GM10266 (cell line): ENCODE measurements around the gene C11orf21.

Experiments used
- DNase-seq: peaks from one replicate; pipeline ENCODE4 v3.0.0; 2012; ENCODE audit errors: extremely low spot score
- CTCF ChIP-seq: IDR thresholded peaks from 2 replicates; pipeline ENCODE4 v1.5.1; 2012; ENCODE audit warnings: mild to moderate bottlenecking, low read depth; ENCODE audit not compliant: control insufficient read depth, insufficient read depth; ENCODE audit errors: missing control alignments

C11orf21 gene

DNA sequence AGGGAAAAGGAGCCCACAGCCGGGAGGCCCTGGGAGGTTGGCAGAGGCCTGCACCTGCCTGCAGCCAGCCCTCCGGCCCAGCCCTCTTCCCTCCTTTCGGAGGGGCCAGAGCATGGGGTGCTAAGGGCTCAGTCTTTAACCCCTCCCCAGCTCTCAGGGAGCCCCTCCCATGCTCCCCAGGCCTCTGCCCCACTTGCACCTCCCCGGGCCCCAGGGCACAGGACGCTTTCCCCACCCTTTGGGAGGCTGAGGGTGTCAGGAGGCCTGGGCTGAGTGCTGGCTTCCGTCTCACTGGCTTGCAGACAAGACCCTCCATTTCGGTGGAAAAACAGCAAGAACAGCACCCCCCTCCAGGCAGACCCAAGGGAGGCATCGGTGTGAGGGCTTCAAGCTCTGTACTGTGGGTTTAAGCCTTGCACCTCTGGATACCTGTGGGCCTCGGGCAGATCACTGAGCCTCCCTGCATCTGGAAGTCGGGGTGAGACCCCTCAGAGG is 38.6 kb downstream of the C11orf21 start:
- DNase-seq = no peak
- no peak for TF ChIP-seq CTCF

DNA sequence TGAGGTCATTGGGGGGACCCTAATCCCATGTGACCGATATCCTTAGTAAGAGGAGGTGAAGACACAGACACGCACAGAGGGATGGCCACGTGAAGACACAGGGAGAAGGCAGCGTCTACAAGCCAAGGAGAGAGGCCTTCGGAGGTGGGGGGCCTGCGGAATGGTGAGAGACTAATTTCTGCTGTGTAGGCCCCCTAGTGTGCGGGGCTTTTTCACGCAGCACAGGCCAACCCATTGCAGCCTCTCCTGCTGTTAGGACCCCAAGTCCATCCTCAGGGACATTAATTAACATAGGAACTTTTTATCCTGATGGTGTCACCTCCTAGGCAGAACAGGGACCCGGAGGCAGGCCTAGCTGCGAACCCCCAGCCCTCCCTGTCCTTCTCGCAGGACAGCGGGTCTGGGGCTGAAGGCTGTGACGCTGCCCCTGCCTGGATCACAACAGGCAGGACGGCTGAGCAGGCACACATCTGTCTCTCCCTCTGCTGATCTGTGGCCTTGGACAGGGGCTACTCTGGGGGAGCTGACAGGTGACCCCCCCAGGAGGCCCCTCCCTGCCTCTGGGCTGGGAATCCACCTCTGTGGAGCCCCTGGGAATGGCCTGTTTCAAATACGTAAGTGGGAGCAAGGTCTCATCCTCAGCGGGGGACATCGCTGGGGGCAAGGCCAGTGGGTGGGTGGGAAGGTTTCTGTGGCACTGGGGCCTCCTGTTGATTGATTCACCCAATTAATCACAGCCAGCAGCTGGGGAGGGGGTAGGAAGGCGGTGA is 39.2 kb downstream of the C11orf21 start:
- no peak for DNase-seq
- no peak for TF ChIP-seq CTCF

- DNase-seq = no peak
- no peak for TF ChIP-seq CTCF
These were observed 40.1 kb downstream of the C11orf21 start for GRCh38 chr11:2261436-2262230.

- no peak for DNase-seq
- TF ChIP-seq CTCF = no peak
These were observed 41.0 kb downstream of the C11orf21 start for GRCh38 chr11:2260491-2261364.

DNA sequence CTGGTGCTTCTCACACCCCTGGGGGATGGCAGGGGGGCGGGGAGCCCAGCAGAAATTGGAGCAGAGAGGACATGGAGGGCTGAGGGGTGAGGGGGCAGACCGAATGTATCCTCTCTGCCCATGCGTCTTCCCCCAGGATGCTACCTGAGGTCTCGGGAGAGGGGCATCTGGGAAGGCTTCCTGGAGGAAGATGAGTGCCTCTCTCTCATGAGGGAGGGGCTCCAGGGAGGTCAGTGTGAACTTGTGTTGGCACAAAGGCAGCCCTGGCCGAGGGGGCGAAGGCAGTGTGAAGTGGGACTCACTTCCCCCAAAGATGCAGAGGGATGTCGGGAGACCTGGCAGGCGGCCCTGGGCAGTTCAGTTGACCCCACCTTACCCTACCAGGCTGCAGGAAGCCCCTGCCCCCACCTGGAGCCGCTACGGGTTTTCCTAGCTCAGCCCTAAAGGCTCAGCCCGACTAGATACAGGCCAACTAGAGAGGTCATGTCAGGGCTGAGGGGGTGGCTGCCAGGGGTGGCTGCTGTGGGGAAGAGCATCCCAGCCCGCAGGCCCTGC is 41.7 kb downstream of the C11orf21 start:
- no peak for TF ChIP-seq CTCF
- no peak for DNase-seq

GRCh38 chr11:2259466-2259830 is 42.3 kb downstream of the C11orf21 start:
- no peak for DNase-seq
- TF ChIP-seq CTCF = no peak
